NCI-H1930 (cell line): ENCODE measurements around the gene RAD18.

Experiments
- DNase-seq, 2 experiments: peaks; one replicate each; lab custom pipeline; 2025; lab: John Stamatoyannopoulos, UW

Gene RAD18

GRCh38 chr3:8895829-8896228, 67.4 kb downstream of the RAD18 start:
- no peak for DNase-seq

- no peak for DNase-seq
Observed at GRCh38 chr3:8893001-8893400, 70.3 kb downstream of the RAD18 start.

GRCh38 chr3:8891774-8892173, 71.5 kb downstream of the RAD18 start:
- DNase-seq = no peak

GRCh38 chr3:8891303-8891702, 72.0 kb downstream of the RAD18 start:
- DNase-seq = no peak

GRCh38 chr3:8888301-8888915, 74.9 kb downstream of the RAD18 start:
- no peak for DNase-seq

GRCh38 chr3:8887435-8888300, 75.6 kb downstream of the RAD18 start:
- DNase-seq = no peak

GRCh38 chr3:8886546-8886945, 76.7 kb downstream of the RAD18 start:
- no peak for DNase-seq

- DNase-seq = no peak
Observed at GRCh38 chr3:8885536-8886316, 77.5 kb downstream of the RAD18 start.

GRCh38 chr3:8884630-8885290, 78.5 kb downstream of the RAD18 start:
- no peak for DNase-seq

GRCh38 chr3:8882642-8883041, 80.6 kb downstream of the RAD18 start:
- no peak for DNase-seq

GRCh38 chr3:8882171-8882593, 81.1 kb downstream of the RAD18 start:
- no peak for DNase-seq

GRCh38 chr3:8879347-8879944, 83.8 kb downstream of the RAD18 start:
- DNase-seq = no peak

GRCh38 chr3:8875836-8876235, 87.4 kb downstream of the RAD18 start:
- no peak for DNase-seq

GRCh38 chr3:8873740-8874139, 89.5 kb downstream of the RAD18 start:
- no peak for DNase-seq

- no peak for DNase-seq
Observed at GRCh38 chr3:8872261-8872660, 91.0 kb downstream of the RAD18 start.

- no peak for DNase-seq
Observed at GRCh38 chr3:8871306-8871705, 92.0 kb downstream of the RAD18 start.

- DNase-seq = no peak
Observed at GRCh38 chr3:8870134-8870533, 93.1 kb downstream of the RAD18 start.

- DNase-seq = no peak
Observed at GRCh38 chr3:8869613-8870012, 93.7 kb downstream of the RAD18 start.

GRCh38 chr3:8868996-8869395, 94.3 kb downstream of the RAD18 start:
- no peak for DNase-seq

GRCh38 chr3:8867646-8868045, 95.6 kb downstream of the RAD18 start:
- no peak for DNase-seq

- no peak for DNase-seq
Observed at GRCh38 chr3:8865697-8866096, 97.6 kb downstream of the RAD18 start.
